K562 (cell line): ENCODE data around the gene PIGC. TPM values are rescaled to one million over a fixed set of nuclear protein-coding genes. Genes with fewer than 3 reads are reported as not detected.

Experiments
- CREM ChIP-seq: IDR thresholded peaks from 2 replicates; pipeline ENCODE4 v1.6.1; 2014; ENCODE audit warnings: antibody characterized with exemption, low read depth
- FOXJ2 ChIP-seq: fragments of 200-800 bp; sonication (Bioruptor generic); IDR thresholded peaks from 2 replicates; pipeline ENCODE4 v1.6.1; 2016; ENCODE audit warnings: missing genetic modification characterization, missing compliant biosample characterization
- GATAD2B ChIP-seq: fragments of 450-650 bp; IDR thresholded peaks from 2 replicates; pipeline ENCODE4 v1.6.1; 2017; ENCODE audit warnings: mild to moderate bottlenecking, borderline replicate concordance
- GTF2E2 ChIP-seq: fragments of 200-800 bp; sonication (Bioruptor generic); IDR thresholded peaks from 2 replicates; pipeline ENCODE4 v1.6.1; 2016; ENCODE audit warnings: missing genetic modification characterization, missing compliant biosample characterization
- HCFC1 ChIP-seq: IDR thresholded peaks from 2 replicates; pipeline ENCODE4 v1.6.1; 2012; ENCODE audit warnings: low read depth, low read length, improper control_type of control experiment
- HDAC2 ChIP-seq: fragments of 450-650 bp; IDR thresholded peaks from 2 replicates; pipeline ENCODE4 v1.6.1; 2016; ENCODE audit warnings: mild to moderate bottlenecking
- HMG20A ChIP-seq: fragments of 450-650 bp; formaldehyde crosslinking; conservative IDR thresholded peaks from 2 replicates; pipeline ENCODE4 v1.4.0; 2020; ENCODE audit warnings: mild to moderate bottlenecking, mixed read lengths
- HMGN3 ChIP-seq: IDR thresholded peaks from 2 replicates; pipeline ENCODE4 v1.6.1; 2011; ENCODE audit warnings: borderline replicate concordance, low read depth, mild to moderate bottlenecking, mixed read lengths, low read length; ENCODE audit not compliant: insufficient read length; ENCODE audit errors: extremely low read depth
- MEIS2 ChIP-seq: fragments of 450-650 bp; IDR thresholded peaks from 2 replicates; pipeline ENCODE4 v1.6.1; 2014; ENCODE audit warnings: mild to moderate bottlenecking; ENCODE audit not compliant: partially characterized antibody
- RNF2 ChIP-seq: sonication (generic); IDR thresholded peaks from 2 replicates; pipeline ENCODE4 v1.6.1; 2016
- ZNF146 ChIP-seq: IDR thresholded peaks from one replicate; pipeline ENCODE4 v1.6.1; 2018; ENCODE audit warnings: missing compliant biosample characterization; ENCODE audit not compliant: unreplicated experiment
- ZNF507 ChIP-seq: conservative IDR thresholded peaks from 2 replicates; pipeline ENCODE4 v1.6.1; 2017; ENCODE audit warnings: missing genetic modification characterization, missing compliant biosample characterization
- polyA plus RNA-seq, 8 experiments: library from polyadenylated mRNA; depleted of rRNA in 4 of 8; stranded (reverse) in 5 of 8; unstranded in 3 of 8; fragments of >200 nt; fragmentation: Nextera tagmentation in 2 of 8; fragmentation: Illumina TruSeq in 1 of 8; extraction: Ambion mirVana in 2 of 8; extraction: Trizol in 1 of 8; gene quantifications; 2 replicates each; pipeline versions ENCODE4 v1.2.1 to v1.2.3, GENCODE V29; 2011 to 2014; ENCODE audit warnings: inconsistent platforms in 1 of 8, missing spikeins in 1 of 8
- total RNA-seq, 7 experiments: library from RNA; depleted of rRNA in 6 of 7; stranded (reverse); fragments of >200 nt in 6 of 7; fragmentation: Illumina TruSeq in 2 of 7; extraction: Trizol in 2 of 7; gene quantifications; 2 replicates each; pipeline versions ENCODE4 v1.2.1 to v1.2.3, GENCODE V29; 2011 to 2021; ENCODE audit warnings: low replicate concordance in 1 of 7
- TF ChIP-seq, protein P1 (sequence below): fragments of 450-650 bp; IDR thresholded peaks from 2 replicates; pipeline ENCODE4 v1.6.1; 2016; ENCODE audit warnings: mild to moderate bottlenecking, moderate library complexity
- TF ChIP-seq, protein P2 (sequence below): sonication (generic); formaldehyde crosslinking; IDR thresholded peaks from 2 replicates; pipeline ENCODE4 v1.8.1; 2023; ENCODE audit warnings: mild to moderate bottlenecking, missing genetic modification reagents

PIGC gene
- total and polyA plus RNA-seq, 9 of the 15 experiments (the other 6 are each of a cell fraction or from before 2014, with no cell fraction given) = 30.5 to 97.9 (median 54.7) TPM

- TF ChIP-seq, protein P1, sequence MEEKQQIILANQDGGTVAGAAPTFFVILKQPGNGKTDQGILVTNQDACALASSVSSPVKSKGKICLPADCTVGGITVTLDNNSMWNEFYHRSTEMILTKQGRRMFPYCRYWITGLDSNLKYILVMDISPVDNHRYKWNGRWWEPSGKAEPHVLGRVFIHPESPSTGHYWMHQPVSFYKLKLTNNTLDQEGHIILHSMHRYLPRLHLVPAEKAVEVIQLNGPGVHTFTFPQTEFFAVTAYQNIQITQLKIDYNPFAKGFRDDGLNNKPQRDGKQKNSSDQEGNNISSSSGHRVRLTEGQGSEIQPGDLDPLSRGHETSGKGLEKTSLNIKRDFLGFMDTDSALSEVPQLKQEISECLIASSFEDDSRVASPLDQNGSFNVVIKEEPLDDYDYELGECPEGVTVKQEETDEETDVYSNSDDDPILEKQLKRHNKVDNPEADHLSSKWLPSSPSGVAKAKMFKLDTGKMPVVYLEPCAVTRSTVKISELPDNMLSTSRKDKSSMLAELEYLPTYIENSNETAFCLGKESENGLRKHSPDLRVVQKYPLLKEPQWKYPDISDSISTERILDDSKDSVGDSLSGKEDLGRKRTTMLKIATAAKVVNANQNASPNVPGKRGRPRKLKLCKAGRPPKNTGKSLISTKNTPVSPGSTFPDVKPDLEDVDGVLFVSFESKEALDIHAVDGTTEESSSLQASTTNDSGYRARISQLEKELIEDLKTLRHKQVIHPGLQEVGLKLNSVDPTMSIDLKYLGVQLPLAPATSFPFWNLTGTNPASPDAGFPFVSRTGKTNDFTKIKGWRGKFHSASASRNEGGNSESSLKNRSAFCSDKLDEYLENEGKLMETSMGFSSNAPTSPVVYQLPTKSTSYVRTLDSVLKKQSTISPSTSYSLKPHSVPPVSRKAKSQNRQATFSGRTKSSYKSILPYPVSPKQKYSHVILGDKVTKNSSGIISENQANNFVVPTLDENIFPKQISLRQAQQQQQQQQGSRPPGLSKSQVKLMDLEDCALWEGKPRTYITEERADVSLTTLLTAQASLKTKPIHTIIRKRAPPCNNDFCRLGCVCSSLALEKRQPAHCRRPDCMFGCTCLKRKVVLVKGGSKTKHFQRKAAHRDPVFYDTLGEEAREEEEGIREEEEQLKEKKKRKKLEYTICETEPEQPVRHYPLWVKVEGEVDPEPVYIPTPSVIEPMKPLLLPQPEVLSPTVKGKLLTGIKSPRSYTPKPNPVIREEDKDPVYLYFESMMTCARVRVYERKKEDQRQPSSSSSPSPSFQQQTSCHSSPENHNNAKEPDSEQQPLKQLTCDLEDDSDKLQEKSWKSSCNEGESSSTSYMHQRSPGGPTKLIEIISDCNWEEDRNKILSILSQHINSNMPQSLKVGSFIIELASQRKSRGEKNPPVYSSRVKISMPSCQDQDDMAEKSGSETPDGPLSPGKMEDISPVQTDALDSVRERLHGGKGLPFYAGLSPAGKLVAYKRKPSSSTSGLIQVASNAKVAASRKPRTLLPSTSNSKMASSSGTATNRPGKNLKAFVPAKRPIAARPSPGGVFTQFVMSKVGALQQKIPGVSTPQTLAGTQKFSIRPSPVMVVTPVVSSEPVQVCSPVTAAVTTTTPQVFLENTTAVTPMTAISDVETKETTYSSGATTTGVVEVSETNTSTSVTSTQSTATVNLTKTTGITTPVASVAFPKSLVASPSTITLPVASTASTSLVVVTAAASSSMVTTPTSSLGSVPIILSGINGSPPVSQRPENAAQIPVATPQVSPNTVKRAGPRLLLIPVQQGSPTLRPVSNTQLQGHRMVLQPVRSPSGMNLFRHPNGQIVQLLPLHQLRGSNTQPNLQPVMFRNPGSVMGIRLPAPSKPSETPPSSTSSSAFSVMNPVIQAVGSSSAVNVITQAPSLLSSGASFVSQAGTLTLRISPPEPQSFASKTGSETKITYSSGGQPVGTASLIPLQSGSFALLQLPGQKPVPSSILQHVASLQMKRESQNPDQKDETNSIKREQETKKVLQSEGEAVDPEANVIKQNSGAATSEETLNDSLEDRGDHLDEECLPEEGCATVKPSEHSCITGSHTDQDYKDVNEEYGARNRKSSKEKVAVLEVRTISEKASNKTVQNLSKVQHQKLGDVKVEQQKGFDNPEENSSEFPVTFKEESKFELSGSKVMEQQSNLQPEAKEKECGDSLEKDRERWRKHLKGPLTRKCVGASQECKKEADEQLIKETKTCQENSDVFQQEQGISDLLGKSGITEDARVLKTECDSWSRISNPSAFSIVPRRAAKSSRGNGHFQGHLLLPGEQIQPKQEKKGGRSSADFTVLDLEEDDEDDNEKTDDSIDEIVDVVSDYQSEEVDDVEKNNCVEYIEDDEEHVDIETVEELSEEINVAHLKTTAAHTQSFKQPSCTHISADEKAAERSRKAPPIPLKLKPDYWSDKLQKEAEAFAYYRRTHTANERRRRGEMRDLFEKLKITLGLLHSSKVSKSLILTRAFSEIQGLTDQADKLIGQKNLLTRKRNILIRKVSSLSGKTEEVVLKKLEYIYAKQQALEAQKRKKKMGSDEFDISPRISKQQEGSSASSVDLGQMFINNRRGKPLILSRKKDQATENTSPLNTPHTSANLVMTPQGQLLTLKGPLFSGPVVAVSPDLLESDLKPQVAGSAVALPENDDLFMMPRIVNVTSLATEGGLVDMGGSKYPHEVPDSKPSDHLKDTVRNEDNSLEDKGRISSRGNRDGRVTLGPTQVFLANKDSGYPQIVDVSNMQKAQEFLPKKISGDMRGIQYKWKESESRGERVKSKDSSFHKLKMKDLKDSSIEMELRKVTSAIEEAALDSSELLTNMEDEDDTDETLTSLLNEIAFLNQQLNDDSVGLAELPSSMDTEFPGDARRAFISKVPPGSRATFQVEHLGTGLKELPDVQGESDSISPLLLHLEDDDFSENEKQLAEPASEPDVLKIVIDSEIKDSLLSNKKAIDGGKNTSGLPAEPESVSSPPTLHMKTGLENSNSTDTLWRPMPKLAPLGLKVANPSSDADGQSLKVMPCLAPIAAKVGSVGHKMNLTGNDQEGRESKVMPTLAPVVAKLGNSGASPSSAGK = no peak
- TF ChIP-seq MEIS2 = no peak
- peak; percentile 91 for TF ChIP-seq GTF2E2 (tag)
- no peak for TF ChIP-seq ZNF507 (tag)
- no peak for TF ChIP-seq HCFC1
- 0 out of 2 replicates have a peak, but pooled peaks have one; percentile 24 for TF ChIP-seq GATAD2B
- TF ChIP-seq HMG20A (CRISPR knock-in tag) = no peak
- TF ChIP-seq ZNF146 (CRISPR knock-in tag) = no peak
- TF ChIP-seq RNF2 = peak; percentile 11; the same call in 1 of the 2 replicates
- TF ChIP-seq CREM = no peak
- TF ChIP-seq, protein P2, sequence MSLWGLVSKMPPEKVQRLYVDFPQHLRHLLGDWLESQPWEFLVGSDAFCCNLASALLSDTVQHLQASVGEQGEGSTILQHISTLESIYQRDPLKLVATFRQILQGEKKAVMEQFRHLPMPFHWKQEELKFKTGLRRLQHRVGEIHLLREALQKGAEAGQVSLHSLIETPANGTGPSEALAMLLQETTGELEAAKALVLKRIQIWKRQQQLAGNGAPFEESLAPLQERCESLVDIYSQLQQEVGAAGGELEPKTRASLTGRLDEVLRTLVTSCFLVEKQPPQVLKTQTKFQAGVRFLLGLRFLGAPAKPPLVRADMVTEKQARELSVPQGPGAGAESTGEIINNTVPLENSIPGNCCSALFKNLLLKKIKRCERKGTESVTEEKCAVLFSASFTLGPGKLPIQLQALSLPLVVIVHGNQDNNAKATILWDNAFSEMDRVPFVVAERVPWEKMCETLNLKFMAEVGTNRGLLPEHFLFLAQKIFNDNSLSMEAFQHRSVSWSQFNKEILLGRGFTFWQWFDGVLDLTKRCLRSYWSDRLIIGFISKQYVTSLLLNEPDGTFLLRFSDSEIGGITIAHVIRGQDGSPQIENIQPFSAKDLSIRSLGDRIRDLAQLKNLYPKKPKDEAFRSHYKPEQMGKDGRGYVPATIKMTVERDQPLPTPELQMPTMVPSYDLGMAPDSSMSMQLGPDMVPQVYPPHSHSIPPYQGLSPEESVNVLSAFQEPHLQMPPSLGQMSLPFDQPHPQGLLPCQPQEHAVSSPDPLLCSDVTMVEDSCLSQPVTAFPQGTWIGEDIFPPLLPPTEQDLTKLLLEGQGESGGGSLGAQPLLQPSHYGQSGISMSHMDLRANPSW (CRISPR knock-in tag) = no peak
- no peak for TF ChIP-seq FOXJ2
- TF ChIP-seq HDAC2 = 0 out of 2 replicates have a peak, but pooled peaks have one; percentile 8
- TF ChIP-seq HMGN3 = peak; percentile 3
Measured at GRCh38 chr1:172442843-172443565, 865 bp downstream of the PIGC start (continued).
